HEK293 (cell line): Measurements from ENCODE around the gene PGP.

ENCODE experiments used
- CTCF ChIA-PET: fragments of 350-600 bp; formaldehyde crosslinking; extraction: SDS; loops from one replicate; lab custom pipeline; 2021; ENCODE audit warnings: antibody characterized with exemption; lab: Yijun Ruan, JAX
- POLR2A ChIA-PET: fragments of 300-600 bp; formaldehyde crosslinking; extraction: SDS; loops from one replicate; lab custom pipeline; 2020; ENCODE audit warnings: antibody characterized with exemption, inconsistent platforms; lab: Yijun Ruan, JAX
- H3K27ac ChIP-seq: fragments of 200-500 bp; sonication (Bioruptor generic); 2 replicates; pipeline ENCODE4 v1.5.1; 2014; ENCODE audit warnings: low read depth, low read length, control low read depth, inconsistent platforms; ENCODE audit errors: extremely low read depth
- H3K36me3 ChIP-seq, 2 experiments: fragments of 200-500 bp in 1 of 2; sonication (Bioruptor generic) in 1 of 2; 1 replicate in 1 of 2; 2 replicates in 1 of 2; pipeline ENCODE4 v1.5.1; 2014 to 2017; ENCODE audit warnings: inconsistent platforms in 2 of 2, low read length in 2 of 2; ENCODE audit not compliant: control insufficient read depth in 2 of 2, insufficient read depth in 1 of 2
- H3K4me1 ChIP-seq: fragments of 200-500 bp; sonication (Bioruptor generic); 2 replicates; pipeline ENCODE4 v1.5.1; 2014; ENCODE audit warnings: mild to moderate bottlenecking, low read length, inconsistent platforms; ENCODE audit not compliant: control insufficient read depth, insufficient read depth
- H3K4me3 ChIP-seq: 2 replicates; pipeline ENCODE4 v1.5.1; 2011; ENCODE audit warnings: low read depth, mild to moderate bottlenecking, control low read depth, low read length, moderate library complexity
- H3K9me3 ChIP-seq: fragments of 200-500 bp; sonication (Bioruptor generic); 2 replicates; pipeline ENCODE4 v1.5.1; 2014; ENCODE audit warnings: low read depth, low read length, inconsistent platforms; ENCODE audit not compliant: control insufficient read depth, insufficient read depth
- EGR2 ChIP-seq: fragments of 450-650 bp; formaldehyde crosslinking; IDR thresholded peaks from 2 replicates; pipeline ENCODE4 v1.5.1; 2016; ENCODE audit warnings: low read depth, missing biosample characterization, missing genetic modification characterization
- KLF1 ChIP-seq: fragments of 450-650 bp; formaldehyde crosslinking; IDR thresholded peaks from 2 replicates; pipeline ENCODE4 v1.5.1; 2016; ENCODE audit warnings: missing biosample characterization, missing genetic modification characterization
- KLF7 ChIP-seq: fragments of 450-650 bp; formaldehyde crosslinking; IDR thresholded peaks from 2 replicates; pipeline ENCODE4 v1.5.1; 2016; ENCODE audit warnings: missing biosample characterization, missing genetic modification characterization, borderline replicate concordance
- KLF9 ChIP-seq: fragments of 450-650 bp; formaldehyde crosslinking; IDR thresholded peaks from 2 replicates; pipeline ENCODE4 v1.5.1; 2016; ENCODE audit warnings: missing biosample characterization, missing genetic modification characterization, low read depth
- OVOL3 ChIP-seq: fragments of 450-650 bp; formaldehyde crosslinking; IDR thresholded peaks from 2 replicates; pipeline ENCODE4 v1.5.1; 2016; ENCODE audit warnings: missing biosample characterization, missing genetic modification characterization
- SP7 ChIP-seq: fragments of 450-650 bp; formaldehyde crosslinking; IDR thresholded peaks from 2 replicates; pipeline ENCODE4 v1.5.1; 2016; ENCODE audit warnings: missing biosample characterization, missing genetic modification characterization
- YY2 ChIP-seq: fragments of 450-650 bp; formaldehyde crosslinking; IDR thresholded peaks from 2 replicates; pipeline ENCODE4 v1.5.1; 2016; ENCODE audit warnings: missing biosample characterization, missing genetic modification characterization
- ZBTB48 ChIP-seq: fragments of 450-650 bp; formaldehyde crosslinking; IDR thresholded peaks from 2 replicates; pipeline ENCODE4 v1.5.1; 2016; ENCODE audit warnings: missing biosample characterization, missing genetic modification characterization
- ZFHX2 ChIP-seq: fragments of 450-650 bp; formaldehyde crosslinking; conservative IDR thresholded peaks from 2 replicates; pipeline ENCODE4 v1.5.1; 2016; ENCODE audit warnings: missing biosample characterization, missing genetic modification characterization
- ZNF157 ChIP-seq: fragments of 450-650 bp; formaldehyde crosslinking; IDR thresholded peaks from 2 replicates; pipeline ENCODE4 v1.5.1; 2016; ENCODE audit warnings: missing biosample characterization, missing genetic modification characterization
- ZNF423 ChIP-seq: fragments of 450-650 bp; formaldehyde crosslinking; IDR thresholded peaks from 2 replicates; pipeline ENCODE4 v1.5.1; 2016; ENCODE audit warnings: missing biosample characterization, missing genetic modification characterization
- ZNF473 ChIP-seq: fragments of 450-650 bp; formaldehyde crosslinking; IDR thresholded peaks from 2 replicates; pipeline ENCODE4 v1.5.1; 2017; ENCODE audit warnings: missing biosample characterization, missing genetic modification characterization
- ZNF658 ChIP-seq: fragments of 450-650 bp; formaldehyde crosslinking; IDR thresholded peaks from 2 replicates; pipeline ENCODE4; 2016; ENCODE audit warnings: missing biosample characterization, missing genetic modification characterization
- ZNF660 ChIP-seq: fragments of 450-650 bp; IDR thresholded peaks from 2 replicates; pipeline ENCODE4 v1.5.1; 2018; ENCODE audit warnings: missing biosample characterization, mild to moderate bottlenecking, missing genetic modification characterization
- ZNF747 ChIP-seq: fragments of 450-650 bp; formaldehyde crosslinking; IDR thresholded peaks from 2 replicates; pipeline ENCODE4 v1.5.1; 2016; ENCODE audit warnings: missing biosample characterization, missing genetic modification characterization
- ZNF76 ChIP-seq: fragments of 450-650 bp; formaldehyde crosslinking; IDR thresholded peaks from 2 replicates; pipeline ENCODE4; 2016; ENCODE audit warnings: low read depth, missing biosample characterization, missing genetic modification characterization, borderline replicate concordance
- ZSCAN23 ChIP-seq: fragments of 450-650 bp; formaldehyde crosslinking; IDR thresholded peaks from 2 replicates; pipeline ENCODE4 v1.5.1; 2016; ENCODE audit warnings: missing biosample characterization, missing genetic modification characterization
- TF ChIP-seq, protein P1 (sequence below): fragments of 450-650 bp; formaldehyde crosslinking; IDR thresholded peaks from 2 replicates; pipeline ENCODE4 v1.5.1; 2016; ENCODE audit warnings: missing biosample characterization, missing genetic modification characterization
- TF ChIP-seq, protein P2 (sequence below): fragments of 450-650 bp; formaldehyde crosslinking; IDR thresholded peaks from 2 replicates; pipeline ENCODE4 v1.5.1; 2017; ENCODE audit warnings: missing biosample characterization, missing genetic modification characterization
- TF ChIP-seq, protein P3 (sequence below): fragments of 450-650 bp; formaldehyde crosslinking; IDR thresholded peaks from 2 replicates; pipeline ENCODE4 v1.5.1; 2016; ENCODE audit warnings: missing biosample characterization, missing genetic modification characterization, low read depth
- TF ChIP-seq, protein P4 (sequence below): fragments of 450-650 bp; formaldehyde crosslinking; IDR thresholded peaks from 2 replicates; pipeline ENCODE4 v1.5.1; 2016; ENCODE audit warnings: missing biosample characterization, missing genetic modification characterization
- TF ChIP-seq, protein P5 (sequence below): fragments of 450-650 bp; formaldehyde crosslinking; IDR thresholded peaks from 2 replicates; pipeline ENCODE4 v1.5.1; 2016; ENCODE audit warnings: missing biosample characterization, missing genetic modification characterization
- TF ChIP-seq, protein P6 (sequence below): sonication (generic); formaldehyde crosslinking; IDR thresholded peaks from 2 replicates; pipeline ENCODE4 v1.8.1; 2022; ENCODE audit warnings: mild to moderate bottlenecking, moderate library complexity, missing genetic modification reagents
- TF ChIP-seq, protein P7 (sequence below): fragments of 450-650 bp; formaldehyde crosslinking; IDR thresholded peaks from 2 replicates; pipeline ENCODE4 v1.5.1; 2016; ENCODE audit warnings: missing biosample characterization, missing genetic modification characterization

Gene PGP

DNA sequence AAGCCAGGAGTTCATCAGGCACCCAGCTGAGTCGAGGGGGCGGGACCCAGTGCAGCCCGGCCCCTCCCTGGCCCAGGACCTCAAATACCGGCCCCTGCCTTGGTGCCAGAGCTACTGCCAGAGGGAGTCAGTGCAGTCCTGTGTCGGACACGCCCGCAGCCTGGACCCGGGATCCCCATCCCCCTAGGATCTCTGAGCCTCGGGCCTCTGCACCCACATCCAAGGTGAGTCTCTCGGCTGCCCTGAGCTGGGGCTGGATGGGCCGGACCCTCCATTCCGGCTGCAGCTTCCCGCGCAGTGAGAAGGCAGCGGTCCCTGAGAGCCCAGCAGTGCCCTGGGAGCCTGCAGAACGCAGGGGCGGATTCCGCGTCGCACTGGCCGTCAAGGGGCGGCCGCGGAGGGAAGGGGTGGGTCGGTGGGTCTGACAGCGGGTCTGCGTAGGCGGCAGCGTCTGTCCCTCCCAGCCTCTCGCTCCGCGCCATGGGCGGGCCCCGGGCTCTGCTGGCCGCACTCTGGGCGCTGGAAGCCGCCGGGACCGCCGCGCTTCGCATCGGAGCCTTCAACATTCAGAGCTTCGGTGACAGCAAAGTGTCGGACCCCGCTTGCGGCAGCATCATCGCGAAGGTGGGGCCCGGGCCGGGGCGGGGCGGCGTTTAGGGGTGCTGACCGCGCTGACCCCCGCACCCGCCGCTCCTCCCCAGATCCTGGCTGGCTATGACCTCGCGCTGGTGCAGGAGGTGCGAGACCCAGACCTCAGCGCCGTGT lies 21.9 kb upstream of the PGP start, which contains the start of gene DNASE1L2 (continued):
- TF ChIP-seq, protein P1, sequence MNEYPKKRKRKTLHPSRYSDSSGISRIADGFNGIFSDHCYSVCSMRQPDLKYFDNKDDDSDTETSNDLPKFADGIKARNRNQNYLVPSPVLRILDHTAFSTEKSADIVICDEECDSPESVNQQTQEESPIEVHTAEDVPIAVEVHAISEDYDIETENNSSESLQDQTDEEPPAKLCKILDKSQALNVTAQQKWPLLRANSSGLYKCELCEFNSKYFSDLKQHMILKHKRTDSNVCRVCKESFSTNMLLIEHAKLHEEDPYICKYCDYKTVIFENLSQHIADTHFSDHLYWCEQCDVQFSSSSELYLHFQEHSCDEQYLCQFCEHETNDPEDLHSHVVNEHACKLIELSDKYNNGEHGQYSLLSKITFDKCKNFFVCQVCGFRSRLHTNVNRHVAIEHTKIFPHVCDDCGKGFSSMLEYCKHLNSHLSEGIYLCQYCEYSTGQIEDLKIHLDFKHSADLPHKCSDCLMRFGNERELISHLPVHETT = 0 out of 2 replicates have a peak, but pooled peaks have one; percentile 19
- TF ChIP-seq ZNF658 (tag by site-specific recombination) = no peak
- peak; percentile 54 for TF ChIP-seq KLF1 (tag by site-specific recombination)
- TF ChIP-seq OVOL3 (tag by site-specific recombination) = no peak
- TF ChIP-seq SP7 (tag by site-specific recombination) = no peak
- TF ChIP-seq, protein P2, sequence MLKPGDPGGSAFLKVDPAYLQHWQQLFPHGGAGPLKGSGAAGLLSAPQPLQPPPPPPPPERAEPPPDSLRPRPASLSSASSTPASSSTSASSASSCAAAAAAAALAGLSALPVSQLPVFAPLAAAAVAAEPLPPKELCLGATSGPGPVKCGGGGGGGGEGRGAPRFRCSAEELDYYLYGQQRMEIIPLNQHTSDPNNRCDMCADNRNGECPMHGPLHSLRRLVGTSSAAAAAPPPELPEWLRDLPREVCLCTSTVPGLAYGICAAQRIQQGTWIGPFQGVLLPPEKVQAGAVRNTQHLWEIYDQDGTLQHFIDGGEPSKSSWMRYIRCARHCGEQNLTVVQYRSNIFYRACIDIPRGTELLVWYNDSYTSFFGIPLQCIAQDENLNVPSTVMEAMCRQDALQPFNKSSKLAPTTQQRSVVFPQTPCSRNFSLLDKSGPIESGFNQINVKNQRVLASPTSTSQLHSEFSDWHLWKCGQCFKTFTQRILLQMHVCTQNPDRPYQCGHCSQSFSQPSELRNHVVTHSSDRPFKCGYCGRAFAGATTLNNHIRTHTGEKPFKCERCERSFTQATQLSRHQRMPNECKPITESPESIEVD (tag by site-specific recombination) = no peak
- no peak for TF ChIP-seq ZNF473 (tag by site-specific recombination)
- peak; percentile 18; the same call in 1 of the 2 replicates for TF ChIP-seq KLF7 (tag by site-specific recombination)
- TF ChIP-seq, protein P3, sequence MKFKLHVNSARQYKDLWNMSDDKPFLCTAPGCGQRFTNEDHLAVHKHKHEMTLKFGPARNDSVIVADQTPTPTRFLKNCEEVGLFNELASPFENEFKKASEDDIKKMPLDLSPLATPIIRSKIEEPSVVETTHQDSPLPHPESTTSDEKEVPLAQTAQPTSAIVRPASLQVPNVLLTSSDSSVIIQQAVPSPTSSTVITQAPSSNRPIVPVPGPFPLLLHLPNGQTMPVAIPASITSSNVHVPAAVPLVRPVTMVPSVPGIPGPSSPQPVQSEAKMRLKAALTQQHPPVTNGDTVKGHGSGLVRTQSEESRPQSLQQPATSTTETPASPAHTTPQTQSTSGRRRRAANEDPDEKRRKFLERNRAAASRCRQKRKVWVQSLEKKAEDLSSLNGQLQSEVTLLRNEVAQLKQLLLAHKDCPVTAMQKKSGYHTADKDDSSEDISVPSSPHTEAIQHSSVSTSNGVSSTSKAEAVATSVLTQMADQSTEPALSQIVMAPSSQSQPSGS (tag by site-specific recombination) = no peak
- TF ChIP-seq ZNF76 (tag by site-specific recombination) = no peak
- TF ChIP-seq, protein P4, sequence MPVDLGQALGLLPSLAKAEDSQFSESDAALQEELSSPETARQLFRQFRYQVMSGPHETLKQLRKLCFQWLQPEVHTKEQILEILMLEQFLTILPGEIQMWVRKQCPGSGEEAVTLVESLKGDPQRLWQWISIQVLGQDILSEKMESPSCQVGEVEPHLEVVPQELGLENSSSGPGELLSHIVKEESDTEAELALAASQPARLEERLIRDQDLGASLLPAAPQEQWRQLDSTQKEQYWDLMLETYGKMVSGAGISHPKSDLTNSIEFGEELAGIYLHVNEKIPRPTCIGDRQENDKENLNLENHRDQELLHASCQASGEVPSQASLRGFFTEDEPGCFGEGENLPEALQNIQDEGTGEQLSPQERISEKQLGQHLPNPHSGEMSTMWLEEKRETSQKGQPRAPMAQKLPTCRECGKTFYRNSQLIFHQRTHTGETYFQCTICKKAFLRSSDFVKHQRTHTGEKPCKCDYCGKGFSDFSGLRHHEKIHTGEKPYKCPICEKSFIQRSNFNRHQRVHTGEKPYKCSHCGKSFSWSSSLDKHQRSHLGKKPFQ = no peak
- no peak for TF ChIP-seq ZNF747 (tag by site-specific recombination)
- TF ChIP-seq YY2 = no peak
- peak; percentile 71 for TF ChIP-seq KLF9 (tag by site-specific recombination)
- no peak for TF ChIP-seq ZNF423 (tag by site-specific recombination)
- TF ChIP-seq, protein P5, sequence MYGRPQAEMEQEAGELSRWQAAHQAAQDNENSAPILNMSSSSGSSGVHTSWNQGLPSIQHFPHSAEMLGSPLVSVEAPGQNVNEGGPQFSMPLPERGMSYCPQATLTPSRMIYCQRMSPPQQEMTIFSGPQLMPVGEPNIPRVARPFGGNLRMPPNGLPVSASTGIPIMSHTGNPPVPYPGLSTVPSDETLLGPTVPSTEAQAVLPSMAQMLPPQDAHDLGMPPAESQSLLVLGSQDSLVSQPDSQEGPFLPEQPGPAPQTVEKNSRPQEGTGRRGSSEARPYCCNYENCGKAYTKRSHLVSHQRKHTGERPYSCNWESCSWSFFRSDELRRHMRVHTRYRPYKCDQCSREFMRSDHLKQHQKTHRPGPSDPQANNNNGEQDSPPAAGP (tag by site-specific recombination) = peak; percentile 33; the same call in 1 of the 2 replicates

DNA sequence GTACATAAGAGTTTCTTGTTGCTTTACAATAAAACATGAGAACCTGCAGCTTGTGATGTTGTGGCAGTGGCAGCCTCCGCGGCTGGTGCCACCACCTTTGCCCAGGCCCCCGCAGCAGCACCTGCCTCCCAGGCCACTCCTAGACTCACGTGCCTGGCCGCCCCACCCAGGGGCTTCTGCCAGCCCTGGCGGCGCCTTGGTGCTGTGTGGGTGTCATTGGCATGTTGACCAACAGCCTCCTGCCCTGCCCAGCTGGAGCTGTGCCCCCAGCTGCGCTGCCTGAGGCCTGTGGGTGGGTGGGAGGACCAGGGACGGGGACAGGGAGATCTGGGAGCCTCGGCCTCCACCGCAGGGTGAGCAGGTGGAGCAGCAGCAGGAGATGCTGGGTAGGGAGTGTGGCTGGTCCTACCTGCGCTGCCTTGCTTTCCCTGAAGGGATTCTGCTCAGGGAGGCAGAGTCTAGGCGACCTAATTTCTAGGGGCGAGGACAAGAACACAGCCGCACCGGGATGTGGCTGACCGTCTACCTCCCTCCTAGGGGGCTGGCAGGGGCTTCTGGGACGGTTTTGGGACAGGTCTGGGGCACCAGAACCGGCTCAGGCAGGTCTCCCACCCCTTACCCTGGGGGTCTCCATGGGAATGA lies 21.2 kb upstream of the PGP start:
- H3K27ac ChIP-seq = no peak overlapping the region
- H3K9me3 ChIP-seq = no peaks in the 10 kb centered on the region
- H3K36me3 ChIP-seq = peaks cover 3 to 62% of the 10 kb centered on the region in 2 experiments; a peak in 2 of 3 replicates
- CTCF ChIA-PET = interaction anchor here (0.7 to 1.2 kb wide), 3 partner anchors 21 to 95 kb away, joined by 3 read pairs; partner anchors contain the start of gene PGP
- no peak overlapping the region for H3K4me3 ChIP-seq
- H3K4me1 ChIP-seq = peaks cover 4% of the 10 kb centered on the region; the same call in 1 of the 2 replicates
- POLR2A ChIA-PET = interaction anchor here (1.0 to 5.3 kb wide), 11 partner anchors 9 to 297 kb away, joined by 3 to 48 read pairs (median 4); partner anchors contain the start of genes BRICD5, ECI1, NTN3 and PGP
- TF ChIP-seq ZBTB48 (tag by site-specific recombination) = no peak
- TF ChIP-seq ZNF660 (tag by site-specific recombination) = no peak
- no peak for TF ChIP-seq KLF7 (tag by site-specific recombination)
- no peak for TF ChIP-seq ZSCAN23 (tag by site-specific recombination)
- peak; percentile 70 for TF ChIP-seq ZFHX2 (tag by site-specific recombination)
- TF ChIP-seq, protein P6, sequence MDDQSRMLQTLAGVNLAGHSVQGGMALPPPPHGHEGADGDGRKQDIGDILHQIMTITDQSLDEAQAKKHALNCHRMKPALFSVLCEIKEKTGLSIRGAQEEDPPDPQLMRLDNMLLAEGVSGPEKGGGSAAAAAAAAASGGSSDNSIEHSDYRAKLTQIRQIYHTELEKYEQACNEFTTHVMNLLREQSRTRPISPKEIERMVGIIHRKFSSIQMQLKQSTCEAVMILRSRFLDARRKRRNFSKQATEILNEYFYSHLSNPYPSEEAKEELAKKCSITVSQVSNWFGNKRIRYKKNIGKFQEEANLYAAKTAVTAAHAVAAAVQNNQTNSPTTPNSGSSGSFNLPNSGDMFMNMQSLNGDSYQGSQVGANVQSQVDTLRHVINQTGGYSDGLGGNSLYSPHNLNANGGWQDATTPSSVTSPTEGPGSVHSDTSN = no peak
- no peak for TF ChIP-seq ZNF157
- TF ChIP-seq EGR2 (tag by site-specific recombination) = peak; percentile 34; the same call in 1 of the 2 replicates
- TF ChIP-seq, protein P7, sequence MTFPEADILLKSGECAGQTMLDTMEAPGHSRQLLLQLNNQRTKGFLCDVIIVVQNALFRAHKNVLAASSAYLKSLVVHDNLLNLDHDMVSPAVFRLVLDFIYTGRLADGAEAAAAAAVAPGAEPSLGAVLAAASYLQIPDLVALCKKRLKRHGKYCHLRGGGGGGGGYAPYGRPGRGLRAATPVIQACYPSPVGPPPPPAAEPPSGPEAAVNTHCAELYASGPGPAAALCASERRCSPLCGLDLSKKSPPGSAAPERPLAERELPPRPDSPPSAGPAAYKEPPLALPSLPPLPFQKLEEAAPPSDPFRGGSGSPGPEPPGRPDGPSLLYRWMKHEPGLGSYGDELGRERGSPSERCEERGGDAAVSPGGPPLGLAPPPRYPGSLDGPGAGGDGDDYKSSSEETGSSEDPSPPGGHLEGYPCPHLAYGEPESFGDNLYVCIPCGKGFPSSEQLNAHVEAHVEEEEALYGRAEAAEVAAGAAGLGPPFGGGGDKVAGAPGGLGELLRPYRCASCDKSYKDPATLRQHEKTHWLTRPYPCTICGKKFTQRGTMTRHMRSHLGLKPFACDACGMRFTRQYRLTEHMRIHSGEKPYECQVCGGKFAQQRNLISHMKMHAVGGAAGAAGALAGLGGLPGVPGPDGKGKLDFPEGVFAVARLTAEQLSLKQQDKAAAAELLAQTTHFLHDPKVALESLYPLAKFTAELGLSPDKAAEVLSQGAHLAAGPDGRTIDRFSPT (tag by site-specific recombination) = peak; percentile 76; the same call in 1 of the 2 replicates
- no peak for TF ChIP-seq ZNF76 (tag by site-specific recombination)
